NCI-H748 (cell line): ENCODE data around the gene EXOSC7.
"Not testable (repeated sequence)": the region's sequence is repeated elsewhere in the genome, so short reads cannot be mapped to it uniquely, and the experiment has no call there.

Source experiments
- DNase-seq: peaks from one replicate; lab custom pipeline; 2025; ENCODE audit not compliant: unreplicated experiment; lab: John Stamatoyannopoulos, UW

Gene EXOSC7

GRCh38 chr3:45053805-45054195 is 77.8 kb downstream of the EXOSC7 start:
- not testable (repeated sequence) for DNase-seq

- DNase-seq: no peak
These were observed 78.3 kb downstream of the EXOSC7 start for GRCh38 chr3:45054196-45054857.

- no peak for DNase-seq
These were observed 79.0 kb downstream of the EXOSC7 start for GRCh38 chr3:45055032-45055410.

- no peak for DNase-seq
These were observed 79.5 kb downstream of the EXOSC7 start for GRCh38 chr3:45055411-45056143.

- DNase-seq: no peak
These were observed 80.7 kb downstream of the EXOSC7 start for GRCh38 chr3:45056608-45057301.

- DNase-seq: no peak
These were observed 81.5 kb downstream of the EXOSC7 start for GRCh38 chr3:45057557-45057956.

GRCh38 chr3:45059132-45059531 is 83.1 kb downstream of the EXOSC7 start:
- no peak for DNase-seq

GRCh38 chr3:45060165-45060892 is 84.3 kb downstream of the EXOSC7 start:
- DNase-seq: no peak
